Hematopoietic multipotent progenitor cell treated with erythropoietin and hydrocortisone succinate and interleukin-3 and kit ligand, for 4 days (in vitro differentiated cells): Measurements from ENCODE around the gene RSBN1.
"Not testable (repeated sequence)": the region's sequence is repeated elsewhere in the genome, so short reads cannot be mapped to it uniquely, and the experiment has no call there.

ENCODE experiments used
- DNase-seq: peaks from one replicate; pipeline ENCODE4 v3.0.0-alpha.2; 2015

The RSBN1 gene

DNA sequence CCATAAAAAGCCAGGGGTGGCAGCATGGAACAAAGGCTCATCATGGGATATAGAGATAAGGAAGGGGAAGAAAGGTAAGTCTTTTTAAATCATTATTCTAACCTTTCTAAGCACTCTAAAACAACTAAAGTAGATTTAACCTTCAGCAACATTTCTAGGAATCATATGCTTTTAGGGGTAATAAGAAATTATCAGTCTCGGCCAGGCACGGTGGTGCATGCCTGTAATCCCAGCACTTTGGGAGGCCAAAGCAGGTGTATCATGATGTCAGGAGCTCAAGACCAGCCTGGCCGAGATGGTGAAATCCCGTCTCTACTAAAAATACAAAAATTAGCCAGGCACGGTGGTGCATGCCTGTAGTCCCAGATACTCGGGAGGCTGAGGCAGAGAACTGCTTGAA lies 32.7 kb downstream of the RSBN1 start:
- no peak for DNase-seq

DNA sequence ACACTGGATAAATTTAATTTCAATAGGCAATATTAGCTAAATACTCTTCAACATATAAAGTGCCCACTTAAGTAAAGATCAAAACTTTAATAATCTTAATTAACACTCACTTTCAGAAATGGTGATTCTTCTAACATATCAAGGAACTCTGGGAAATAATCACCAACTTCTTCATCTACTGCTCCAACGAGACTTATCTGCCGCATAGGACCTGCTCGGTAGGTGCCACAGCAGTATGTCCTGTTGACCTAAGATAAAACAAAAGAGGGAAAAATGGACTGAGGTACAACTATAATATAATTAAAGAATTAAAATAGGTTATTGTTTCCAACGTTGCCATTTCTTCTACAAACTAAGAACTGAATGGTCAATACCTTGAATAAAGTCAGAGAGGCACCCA lies 34.7 kb downstream of the RSBN1 start:
- DNase-seq, result peak; percentile 58

DNA sequence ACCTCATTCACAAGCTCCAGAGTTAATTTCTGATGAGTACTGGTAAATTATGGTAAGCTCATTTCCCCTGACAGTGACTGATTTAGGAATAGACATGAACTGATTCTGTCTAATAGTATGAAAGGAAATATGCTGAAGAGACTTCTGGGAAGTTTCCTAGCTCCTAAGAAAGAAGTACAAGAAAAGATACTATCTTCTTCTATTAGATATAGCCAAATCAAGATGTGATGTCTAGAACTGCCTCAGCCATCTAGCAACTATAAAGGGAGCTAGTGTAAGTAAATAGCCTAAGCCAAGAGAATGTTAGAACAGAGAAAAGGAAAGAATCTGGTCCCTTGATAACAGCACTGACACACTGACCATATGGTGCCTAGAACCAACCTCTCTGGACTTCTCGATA lies 42.2 kb downstream of the RSBN1 start:
- no peak for DNase-seq

DNA sequence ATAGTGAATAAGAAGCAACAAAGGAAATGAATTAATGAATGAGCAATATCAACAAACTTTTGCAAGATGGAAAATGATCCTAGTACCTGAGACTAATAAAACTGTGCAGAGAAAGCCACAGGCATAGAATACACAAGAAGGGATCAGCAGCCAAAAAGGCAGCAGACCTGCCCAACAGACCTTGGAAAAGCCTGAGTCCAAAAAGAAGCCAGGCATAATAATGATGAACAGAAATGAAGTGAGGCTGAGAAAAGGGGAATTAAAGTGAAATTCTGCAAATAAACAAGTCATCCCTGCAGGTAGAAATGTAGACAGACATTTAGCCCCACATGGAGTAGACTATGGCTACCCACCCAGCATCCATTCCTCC lies 42.7 kb downstream of the RSBN1 start:
- DNase-seq, result no peak

DNA sequence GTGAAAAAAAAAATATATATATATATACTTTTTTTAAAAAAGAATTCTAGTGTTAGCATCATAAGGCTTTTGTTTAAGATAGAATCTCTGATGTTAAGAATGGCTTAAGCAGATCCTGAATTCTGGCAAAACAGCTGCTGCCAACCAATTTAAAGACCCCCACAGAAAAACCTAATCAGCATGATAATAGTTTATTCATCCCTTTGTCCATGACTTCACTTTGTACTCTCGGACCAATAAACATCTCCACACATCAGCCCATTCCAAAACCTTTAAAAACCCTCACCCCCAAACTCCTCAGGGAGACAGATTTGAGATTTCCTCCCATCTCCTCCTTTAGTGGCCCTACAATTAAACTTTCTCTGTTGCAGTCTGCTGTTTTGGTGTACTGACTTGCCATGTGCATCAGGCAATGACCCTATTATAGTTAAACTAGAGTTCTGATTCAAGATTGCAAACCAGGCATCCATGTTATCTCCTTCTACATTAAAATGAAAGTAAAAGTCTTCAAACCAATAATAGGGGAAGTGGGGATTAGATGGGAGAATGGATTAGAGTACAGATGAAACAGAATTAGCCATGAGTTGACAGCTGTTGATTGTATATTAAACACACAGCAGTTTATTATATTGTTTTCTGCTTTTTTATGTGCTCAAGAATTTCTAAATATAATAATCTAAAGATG lies 43.2 kb downstream of the RSBN1 start:
- DNase-seq, result peak; percentile 24

DNA sequence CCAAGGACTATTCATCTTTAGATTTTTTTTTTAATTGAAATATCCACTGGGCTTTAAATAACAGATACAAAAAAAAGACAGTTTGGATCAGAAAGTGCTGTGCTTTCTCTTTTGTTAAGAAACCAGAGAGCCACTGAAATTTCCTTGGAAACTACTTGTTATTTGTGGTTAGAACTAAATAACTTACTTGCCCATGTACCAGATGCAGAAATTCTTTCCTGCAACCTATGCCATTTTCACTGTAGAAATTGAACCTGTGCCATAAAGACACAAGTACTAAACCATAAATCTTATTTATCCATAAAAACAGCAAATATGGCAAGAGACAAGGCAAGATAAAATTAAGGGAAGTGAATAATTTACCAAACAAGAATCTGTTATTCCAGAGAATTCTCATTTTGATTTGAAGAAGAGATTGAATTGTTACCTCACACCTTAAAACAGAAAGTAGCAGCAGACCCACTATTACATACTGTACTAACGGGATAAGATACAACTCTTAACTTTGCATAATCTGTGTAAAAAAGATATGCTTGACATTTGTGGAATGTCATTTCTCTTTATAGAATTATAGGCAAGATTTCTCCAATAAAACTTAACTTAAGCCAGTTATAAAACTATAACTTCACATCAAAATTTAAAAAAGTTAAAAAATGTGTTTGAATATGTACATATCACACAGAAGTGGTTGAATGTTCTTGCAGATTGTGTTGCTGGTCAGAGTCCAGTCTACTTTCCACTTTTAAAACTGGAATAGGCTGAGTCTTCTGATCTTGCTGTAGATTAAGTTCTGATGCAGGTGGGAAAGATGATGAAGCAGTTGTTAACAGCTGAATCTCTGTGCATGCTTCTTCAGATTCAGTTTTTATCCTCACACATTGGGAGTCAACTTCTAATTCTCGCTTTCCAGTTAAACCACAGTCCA lies 46.7 kb downstream of the RSBN1 start:
- no peak for DNase-seq

DNA sequence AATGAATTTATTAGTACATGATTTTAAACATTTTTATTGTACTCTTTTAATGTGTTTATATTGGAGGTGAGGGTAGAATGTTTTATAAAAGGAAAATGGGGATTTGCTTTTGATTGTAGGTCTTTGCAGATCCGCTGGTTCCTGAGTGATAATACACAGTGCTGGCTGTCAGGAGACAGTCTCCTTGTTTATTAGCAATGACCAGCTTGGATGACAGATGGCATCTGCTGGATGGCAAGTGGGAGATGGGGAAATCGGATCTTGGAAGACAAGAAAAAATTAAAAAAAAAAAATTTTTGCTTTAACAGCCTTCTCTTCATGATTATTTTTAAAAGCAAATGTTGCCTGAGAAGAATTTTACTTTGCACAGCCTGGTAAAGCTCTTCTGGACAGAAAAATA lies 48.6 kb downstream of the RSBN1 start:
- no peak for DNase-seq

DNA sequence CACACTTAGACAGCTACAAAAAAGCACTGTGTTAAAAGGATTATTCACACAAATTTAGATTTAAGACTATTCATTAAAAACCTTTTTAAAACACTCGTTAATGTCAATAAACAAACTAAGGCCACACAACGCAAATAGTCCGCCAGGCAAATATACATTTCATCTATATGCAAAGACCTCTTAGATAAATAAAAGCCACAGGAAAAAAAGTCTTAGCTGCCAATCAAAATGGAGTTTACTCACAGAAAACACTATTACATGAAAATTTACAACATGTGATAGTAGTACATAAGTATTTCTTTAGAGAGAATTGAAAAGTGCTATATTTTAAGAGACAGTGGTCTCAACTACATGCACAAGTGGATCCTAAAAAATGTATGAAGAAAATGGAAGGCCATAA lies 50.3 kb downstream of the RSBN1 start:
- no peak for DNase-seq

DNA sequence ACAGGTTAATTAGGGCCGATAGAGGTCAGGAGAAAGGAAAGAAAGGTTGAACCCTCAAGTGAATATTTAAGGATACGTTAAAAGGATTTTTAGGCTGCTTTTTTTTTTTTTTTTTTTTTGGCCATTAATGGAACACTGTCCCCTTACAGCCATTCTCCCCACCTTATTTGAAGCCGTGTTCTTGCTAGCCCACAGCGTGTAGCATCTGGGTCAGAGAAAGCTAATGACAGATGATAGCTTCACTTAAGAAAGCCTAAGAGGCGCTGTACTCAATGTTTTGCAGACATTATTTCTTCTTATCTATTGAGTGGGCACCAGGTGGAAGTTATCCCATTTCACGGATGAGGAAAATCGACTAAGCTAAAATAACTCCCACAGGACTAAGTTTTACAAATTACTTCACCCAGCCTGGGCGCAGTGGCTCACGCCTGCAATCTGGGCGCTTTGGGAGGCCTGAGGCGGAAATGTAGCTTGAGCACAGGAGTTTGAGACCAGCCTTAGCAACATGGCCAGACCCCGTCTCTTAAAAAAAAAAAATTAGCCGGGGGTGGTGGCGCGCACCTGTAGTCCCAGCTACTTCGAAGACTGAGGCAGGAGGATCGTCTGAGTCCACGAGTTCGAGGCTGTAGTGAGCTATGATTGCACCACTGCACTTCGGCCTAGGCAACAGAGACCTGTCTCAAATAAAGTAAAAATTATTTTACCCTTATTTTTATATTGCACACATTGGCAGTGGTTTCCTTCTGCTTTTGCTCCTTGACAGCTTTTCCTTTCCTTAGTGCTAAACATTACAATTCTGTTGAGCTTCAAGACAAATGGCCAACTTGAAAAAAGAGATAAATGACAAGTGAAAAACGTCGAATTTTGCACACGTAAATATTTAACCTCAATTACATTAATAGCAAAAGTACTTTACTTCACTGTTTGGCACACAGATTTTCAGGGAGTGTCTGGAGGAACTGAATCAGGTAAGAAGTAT lies 51.9 kb downstream of the RSBN1 start:
- DNase-seq, result peak; percentile 52

DNA sequence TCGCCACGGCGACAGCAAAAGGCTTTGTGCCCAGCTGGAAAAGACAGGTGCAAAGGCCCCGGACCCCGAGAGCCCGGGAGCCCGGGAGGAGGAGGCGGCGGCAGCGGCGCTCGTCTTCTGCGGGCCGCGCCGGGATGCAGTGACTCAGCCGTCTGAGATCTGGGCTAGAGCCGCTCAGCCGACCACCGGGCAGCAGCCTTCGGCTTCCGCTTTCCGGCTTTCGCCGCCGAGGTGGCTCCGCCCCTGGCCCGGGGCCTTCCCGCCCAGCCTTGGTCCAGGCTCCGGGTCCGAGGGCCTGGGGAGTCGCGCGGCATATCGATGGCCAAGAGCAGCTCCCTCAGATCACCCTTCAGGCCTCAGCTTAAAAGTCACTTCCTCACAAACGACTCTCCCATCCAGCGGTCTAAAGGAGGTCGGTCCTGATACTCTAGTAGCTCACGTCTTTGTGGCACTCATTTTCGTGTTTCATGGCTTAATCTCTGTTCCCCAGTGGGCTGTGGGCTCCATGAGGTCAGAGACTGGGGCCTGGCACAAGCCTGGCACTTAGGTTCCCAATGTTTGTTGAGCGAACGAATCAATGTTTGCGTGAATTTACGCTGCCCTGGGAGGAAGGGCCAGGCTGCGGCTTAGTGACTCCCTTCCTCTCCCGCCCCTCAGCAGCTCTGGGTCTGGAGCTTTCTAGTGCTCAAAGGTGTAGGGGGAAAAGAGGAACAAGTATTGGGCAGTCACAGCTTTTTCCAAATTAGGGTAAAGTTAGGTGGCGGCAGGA lies 52.8 kb downstream of the RSBN1 start, which contains the start of gene PHTF1:
TSS of gene PHTF1 (minus strand) at position 154 of the 769 bp plus-strand sequence. CDS start 783 bp downstream, outside the sequence.
- peak; percentile 94 for DNase-seq

DNA sequence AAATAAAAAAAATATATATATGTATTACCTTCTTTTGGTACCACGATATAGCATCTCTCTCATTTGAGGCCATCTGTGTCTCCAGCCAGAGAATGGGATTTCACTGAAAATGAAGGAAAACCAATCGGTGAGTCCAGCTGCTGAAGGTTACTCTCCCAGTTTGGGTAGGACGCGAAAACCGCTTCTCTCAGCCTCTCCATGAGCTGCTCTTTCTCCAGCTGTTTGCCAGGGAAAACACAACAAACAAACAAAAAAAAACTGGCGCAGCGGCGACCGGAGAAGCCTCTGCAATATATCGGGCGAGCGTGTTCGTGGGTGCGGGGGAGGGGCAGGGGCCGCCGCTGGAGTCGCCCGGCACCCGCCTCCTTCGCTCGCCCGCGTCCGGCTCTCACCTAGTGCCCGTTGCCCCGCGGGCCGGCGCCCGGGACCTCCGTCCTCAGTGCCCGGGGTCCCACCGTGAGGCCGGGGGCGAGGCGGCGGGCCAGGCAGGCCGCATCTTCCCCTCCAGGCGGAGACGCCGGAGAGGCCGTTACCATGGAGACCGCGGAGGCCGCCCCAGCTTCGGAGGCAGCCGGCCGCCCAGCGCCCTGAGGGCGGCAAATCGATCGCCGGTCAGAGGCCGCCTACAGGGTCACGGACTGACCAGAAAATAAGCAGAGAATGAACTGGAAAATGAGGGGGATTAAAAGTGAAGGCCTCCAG lies 53.5 kb downstream of the RSBN1 start:
- peak; percentile 86 for DNase-seq

DNA sequence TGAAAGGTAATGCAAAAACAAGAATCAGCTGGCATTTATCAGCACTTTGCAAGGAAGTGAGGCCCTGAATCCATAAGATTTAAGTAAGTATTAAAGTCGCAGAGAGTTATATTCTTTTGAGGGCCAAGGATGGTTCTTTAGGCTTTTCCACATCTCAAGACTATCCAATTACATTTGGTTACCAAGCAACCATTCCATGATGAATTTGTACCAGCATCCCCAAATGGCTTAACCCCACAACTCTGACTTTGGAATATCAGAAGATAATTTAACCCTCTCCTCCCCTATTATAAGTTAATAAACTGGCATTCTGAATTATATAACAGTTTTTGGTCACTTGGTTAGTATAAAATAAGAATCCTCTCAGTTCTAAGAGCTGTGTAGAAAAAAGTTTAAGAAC lies 55.8 kb downstream of the RSBN1 start:
- no peak for DNase-seq

DNA sequence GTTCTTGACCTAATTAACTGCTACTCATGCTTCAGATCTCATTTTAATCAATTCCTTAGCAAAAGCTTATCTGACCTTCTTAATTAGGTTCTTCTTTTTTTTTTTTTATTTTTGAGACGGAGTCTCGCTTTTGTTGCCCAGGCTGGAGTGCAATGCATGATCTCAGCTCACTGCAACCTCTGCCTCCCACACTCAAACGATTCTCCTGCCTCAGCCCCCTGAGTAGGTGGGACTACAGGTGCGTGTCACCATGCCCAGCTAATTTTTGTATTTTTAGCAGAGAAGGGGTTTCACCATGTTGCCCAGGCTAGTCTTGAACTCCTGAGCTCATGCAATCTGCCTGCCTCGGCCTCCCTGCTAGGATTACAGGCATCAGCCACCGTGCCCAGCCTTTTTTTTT lies 58.9 kb downstream of the RSBN1 start:
- not testable (repeated sequence) for DNase-seq

DNA sequence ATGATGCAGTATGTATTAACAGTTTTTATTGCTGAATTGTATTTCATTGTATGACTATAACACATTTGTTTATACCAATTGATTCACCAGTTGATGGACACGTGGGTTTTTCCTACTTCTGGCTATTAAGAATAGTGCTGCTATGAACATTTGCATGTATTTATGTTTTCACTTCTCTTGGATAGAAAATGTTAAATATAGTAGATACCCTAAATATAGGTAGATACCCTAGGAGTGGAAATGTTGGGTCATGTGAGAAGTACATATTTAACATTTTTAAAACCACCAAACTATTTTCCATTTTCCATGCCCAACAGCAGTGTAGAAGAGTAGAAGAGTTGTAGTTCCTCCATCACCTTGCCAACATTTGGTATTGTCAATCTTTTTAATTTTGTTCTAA lies 60.8 kb downstream of the RSBN1 start:
- DNase-seq, result no peak

DNA sequence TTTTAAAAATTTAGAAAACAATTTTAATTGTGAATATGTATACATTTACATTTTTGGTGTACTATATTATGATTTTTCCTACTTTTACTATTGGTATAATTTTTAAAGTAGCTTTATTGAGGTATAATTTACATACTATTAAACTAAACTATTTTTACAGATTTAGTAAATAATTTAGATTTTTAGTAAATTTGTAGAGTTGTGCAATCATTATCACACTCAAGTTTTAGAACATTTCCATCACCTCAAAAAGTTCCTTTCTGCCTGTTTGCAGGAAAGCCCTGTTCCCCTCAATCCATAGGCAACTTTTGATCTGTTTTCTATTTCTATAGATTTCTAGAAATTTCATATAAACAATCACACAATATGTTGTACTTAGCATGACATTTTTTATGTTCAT lies 61.2 kb downstream of the RSBN1 start:
- no peak for DNase-seq

DNA sequence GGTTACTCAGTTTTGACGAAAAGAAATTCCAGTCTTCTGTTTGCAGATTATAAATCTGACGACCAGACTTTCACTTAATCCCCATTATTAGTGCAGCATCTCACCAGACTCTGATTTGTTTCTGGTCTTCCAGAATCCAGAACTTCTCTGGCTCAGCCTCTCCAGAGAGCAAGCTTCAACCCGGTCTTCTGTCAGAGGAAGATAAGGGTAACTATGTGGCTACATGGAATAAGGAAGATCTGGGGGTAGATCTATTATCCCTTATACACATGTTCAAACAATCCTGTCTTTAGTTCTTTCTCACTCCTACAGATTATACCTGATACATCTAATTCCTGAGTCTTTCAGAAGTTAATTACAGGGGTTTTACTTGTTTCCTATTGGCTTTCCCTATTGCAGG lies 62.9 kb downstream of the RSBN1 start:
- peak; percentile 12 for DNase-seq

DNA sequence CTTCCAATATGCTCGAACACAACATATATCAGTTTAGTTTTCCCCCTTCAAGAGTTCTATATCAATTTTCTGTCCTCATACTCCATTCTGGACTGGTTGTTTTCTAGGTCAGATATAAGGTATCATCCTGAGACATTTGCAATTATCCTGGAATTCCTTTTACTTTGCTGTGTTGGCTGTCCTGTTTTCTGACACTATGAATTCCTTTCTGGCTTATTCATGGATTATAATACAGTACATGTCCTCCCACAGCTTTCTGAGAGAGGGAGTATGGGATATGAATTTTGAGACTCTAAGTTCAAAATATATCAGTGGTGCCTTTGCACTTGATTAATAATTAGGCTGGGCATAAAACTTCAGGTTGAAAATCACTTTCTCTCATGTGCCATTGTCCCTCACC lies 64.9 kb downstream of the RSBN1 start:
- no peak for DNase-seq

DNA sequence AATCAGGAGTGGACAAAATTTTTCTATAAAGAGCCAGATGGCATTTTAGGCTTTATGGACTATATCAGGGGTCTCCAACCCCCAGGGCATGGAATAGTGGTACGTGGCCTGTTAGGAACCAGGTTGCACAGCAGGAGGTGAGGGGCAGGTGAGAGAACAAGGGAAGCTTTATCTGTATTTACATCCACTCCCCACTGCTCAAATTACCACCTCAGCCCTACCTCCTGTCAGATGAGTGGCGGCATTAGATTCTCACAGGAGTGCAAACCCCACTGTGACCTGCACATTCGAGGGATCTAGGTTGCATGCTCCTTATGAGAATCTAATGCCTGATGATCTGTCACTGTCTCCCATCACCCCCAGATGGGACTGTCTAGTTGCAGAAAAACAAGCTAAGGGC lies 66.9 kb downstream of the RSBN1 start:
- DNase-seq, result no peak

DNA sequence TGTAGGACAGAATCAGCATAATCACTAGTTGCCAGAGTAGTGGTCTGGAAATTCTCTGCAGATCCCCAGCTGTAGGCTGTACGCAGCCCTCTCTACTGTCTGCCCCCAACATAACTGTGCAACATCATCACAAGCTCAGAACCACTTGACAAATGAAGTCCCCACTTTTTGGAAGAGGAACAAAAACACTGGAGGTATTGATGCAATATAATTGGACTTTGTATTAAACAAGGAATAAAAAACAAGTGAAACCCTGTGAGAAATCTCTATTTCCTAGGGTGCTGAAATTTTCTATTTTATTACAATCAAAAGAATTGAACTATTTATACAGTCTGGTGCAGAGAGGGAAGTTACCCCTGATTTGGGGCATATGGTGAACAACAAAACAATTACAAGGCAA lies 68.2 kb downstream of the RSBN1 start:
- no peak for DNase-seq

DNA sequence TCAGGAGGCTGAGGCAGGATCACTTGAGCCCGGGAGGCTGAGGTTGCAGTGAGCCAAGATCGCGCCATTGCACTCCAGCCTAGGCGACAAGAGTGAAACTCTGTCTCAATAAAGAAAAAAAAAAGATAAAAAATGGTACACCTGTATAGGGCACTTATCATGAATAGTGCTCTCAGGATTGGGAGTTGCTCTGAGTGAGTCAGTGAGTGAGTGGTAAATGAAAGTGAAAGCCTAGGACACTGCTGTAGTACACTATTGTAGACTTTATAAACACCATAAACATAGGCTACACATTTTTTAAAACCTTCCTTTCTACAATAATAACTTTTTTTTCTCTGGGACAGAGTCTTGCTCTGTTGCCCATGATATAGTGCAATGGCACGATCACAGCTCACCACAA lies 69.8 kb downstream of the RSBN1 start:
- DNase-seq, result no peak

DNA sequence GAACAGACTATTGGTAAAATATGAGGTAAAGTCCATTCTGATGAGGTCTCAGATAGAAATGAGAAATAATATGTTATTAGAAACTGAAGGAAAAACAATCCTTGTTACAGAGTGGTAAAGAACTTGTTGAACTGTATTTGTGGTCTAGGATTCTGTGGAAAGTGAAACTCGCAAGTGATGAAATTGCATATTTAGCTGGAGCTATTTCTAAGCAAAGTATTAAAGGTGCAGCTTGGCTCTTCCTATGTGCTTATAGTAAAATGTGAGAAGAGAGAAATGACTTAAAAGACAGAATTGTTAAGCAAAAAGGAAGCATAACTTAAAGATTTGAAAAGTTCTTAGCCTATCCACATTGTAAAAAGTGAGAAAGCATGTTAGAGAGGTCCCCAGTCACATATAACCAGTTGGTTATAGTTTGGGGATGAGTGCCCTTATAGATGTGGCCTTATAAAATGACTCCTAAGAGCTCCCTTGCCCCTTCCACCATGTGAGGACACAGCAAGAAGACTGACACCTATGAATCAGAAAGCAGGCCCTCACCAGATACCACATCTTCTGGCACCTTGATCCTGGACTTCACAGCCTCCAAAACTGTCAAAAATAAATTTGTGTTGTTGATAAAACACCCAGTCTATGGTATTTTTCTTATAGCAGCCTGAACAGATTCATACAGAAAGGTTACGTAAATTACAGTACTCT lies 77.8 kb downstream of the RSBN1 start:
- no peak for DNase-seq
